Urothelium cell line (cell line): ENCODE results near the gene CIBAR2.

Source experiments
- DNase-seq: peaks from one replicate; pipeline ENCODE4 v3.0.0; 2011; ENCODE audit warnings: low spot score, mixed read lengths
- FAIRE-seq: peaks from 2 replicates; lab custom pipeline; 2011; peaks lifted over from hg19 to GRCh38; lab: Jason Lieb, UNC

CIBAR2 gene

GRCh38 chr16:85112364-85112763 lies at the start of gene CIBAR2:
Gene CIBAR2, minus strand, starts transcription at chr16:85112472. Its CDS starts 120 bp downstream, at chr16:85112352.
- DNase-seq (peak; percentile 65), FAIRE-seq (no peak)

GRCh38 chr16:85159179-85159980 lies 47.1 kb upstream of the CIBAR2 start:
- DNase-seq (no peak), FAIRE-seq (no peak)

- FAIRE-seq: no peak
- DNase-seq: no peak
Observed at GRCh38 chr16:85158743-85159178, 46.5 kb upstream of the CIBAR2 start.

- no peak for FAIRE-seq
Observed at GRCh38 chr16:85157813-85158742, 45.8 kb upstream of the CIBAR2 start.

GRCh38 chr16:85157372-85157771 lies 45.1 kb upstream of the CIBAR2 start:
- no peak for DNase-seq
- no peak for FAIRE-seq

More at GRCh38 chr16:85157813-85158742, 45.8 kb upstream of the CIBAR2 start:
- no peak for DNase-seq

GRCh38 chr16:85156869-85157268 lies 44.6 kb upstream of the CIBAR2 start:
- FAIRE-seq (no peak), DNase-seq (no peak)

GRCh38 chr16:85156440-85156839 lies 44.2 kb upstream of the CIBAR2 start:
- FAIRE-seq (no peak), DNase-seq (no peak)

GRCh38 chr16:85153656-85154091 lies 41.4 kb upstream of the CIBAR2 start:
- FAIRE-seq: no peak
- no peak for DNase-seq

GRCh38 chr16:85153046-85153445 lies 40.8 kb upstream of the CIBAR2 start:
- FAIRE-seq (no peak), DNase-seq (no peak)

- FAIRE-seq: no peak
Observed at GRCh38 chr16:85152414-85153030, 40.2 kb upstream of the CIBAR2 start.

GRCh38 chr16:85151603-85152413 lies 39.5 kb upstream of the CIBAR2 start:
- DNase-seq (peak; percentile 83), FAIRE-seq (no peak)

More at GRCh38 chr16:85152414-85153030, 40.2 kb upstream of the CIBAR2 start:
- no peak for DNase-seq

- FAIRE-seq: peak; percentile 23
Observed at GRCh38 chr16:85151079-85151602, 38.9 kb upstream of the CIBAR2 start.

GRCh38 chr16:85150331-85150940 lies 38.2 kb upstream of the CIBAR2 start:
- FAIRE-seq (peak; percentile 17), DNase-seq (no peak)

More at GRCh38 chr16:85151079-85151602, 38.9 kb upstream of the CIBAR2 start:
- no peak for DNase-seq

GRCh38 chr16:85149776-85150175 lies 37.5 kb upstream of the CIBAR2 start:
- no peak for FAIRE-seq

GRCh38 chr16:85148931-85149330 lies 36.7 kb upstream of the CIBAR2 start:
- DNase-seq (no peak), FAIRE-seq (no peak)

More at GRCh38 chr16:85149776-85150175, 37.5 kb upstream of the CIBAR2 start:
- DNase-seq: no peak

GRCh38 chr16:85146922-85147651 lies 34.8 kb upstream of the CIBAR2 start:
- DNase-seq (no peak), FAIRE-seq (peak; percentile 13)

- FAIRE-seq (no peak), DNase-seq (no peak)
Observed at GRCh38 chr16:85146532-85146797, 34.2 kb upstream of the CIBAR2 start.

- no peak for DNase-seq
- FAIRE-seq: no peak
Observed at GRCh38 chr16:85145734-85146531, 33.7 kb upstream of the CIBAR2 start.
